Peyer's patch (tissue), 4 donors: ENCODE measurements around the gene WDR43. TPM values are rescaled to one million over a fixed set of nuclear protein-coding genes. Genes with fewer than 3 reads are reported as not detected.

Experiments used
- DNase-seq, 3 donors: peaks; one replicate each; pipeline ENCODE4 v3.0.0-alpha.2; 2017 to 2019
- H3K27ac ChIP-seq, 4 donors: fragments of 200-600 bp; sonication (generic); one replicate each; pipeline ENCODE4 v1.5.1; 2016 to 2019
- H3K27me3 ChIP-seq, 2 donors: fragments of 200-600 bp; sonication (generic); one replicate each; pipeline ENCODE4 v1.5.1; 2019
- H3K36me3 ChIP-seq, 3 donors: fragments of 200-600 bp; sonication (generic); one replicate each; pipeline ENCODE4 v1.5.1; 2016 to 2019
- H3K4me1 ChIP-seq, 4 donors: fragments of 200-600 bp; sonication (generic); one replicate each; pipeline ENCODE4 v1.5.1; 2016 to 2019
- H3K4me3 ChIP-seq, 4 donors: fragments of 200-600 bp; sonication (generic); 1 replicate in 3 of 4; 2 replicates in 1 of 4; pipeline ENCODE4 v1.5.1; 2016 to 2019; ENCODE audit warnings: mild to moderate bottlenecking in 1 of 4
- H3K9me3 ChIP-seq, 4 donors: fragments of 200-600 bp; sonication (generic); one replicate each; pipeline ENCODE4 v1.5.1; 2016 to 2019; ENCODE audit warnings: mild to moderate bottlenecking in 1 of 4
- CTCF ChIP-seq, 6 experiments: fragments of 450-650 bp in 4 of 6; fragments of 200-600 bp in 2 of 6; sonication (generic) in 1 of 6; IDR thresholded peaks; one replicate each; pipeline ENCODE4 v1.5.1; 2017 to 2019; ENCODE audit warnings: antibody characterized with exemption in 6 of 6, mild to moderate bottlenecking in 3 of 6, moderate library complexity in 1 of 6
- POLR2A ChIP-seq, 2 donors: fragments of 450-650 bp; IDR thresholded peaks; one replicate each; pipeline ENCODE4 v1.5.1; 2017; ENCODE audit warnings: antibody characterized with exemption in 2 of 2, mild to moderate bottlenecking in 2 of 2, moderate library complexity in 2 of 2
- total RNA-seq, 4 donors: library from RNA; depleted of rRNA; stranded (reverse); fragments of >200 nt; gene quantifications; one replicate each; pipeline ENCODE4 v1.1.0, GENCODE V29; 2016

Gene WDR43
- total RNA-seq, 4 donors from 2014 or later: 17.4 to 98.2 (median 24.4) TPM

GRCh38 chr2:28989973-28990372 lies 95.5 kb downstream of the WDR43 start:
- DNase-seq: no peak
- peaks cover 0 to 10% (median 0%) of the 10 kb centered on the region in 4 donors for H3K4me1 ChIP-seq
- H3K27me3 ChIP-seq: no peaks in the 10 kb centered on the region
- H3K9me3 ChIP-seq: no peaks in the 10 kb centered on the region
- TF ChIP-seq POLR2A (IDR thresholded peaks at IDR 0.05) (no peak), CTCF (IDR thresholded peaks at IDR 0.05) (no peak)
- no peak overlapping the region for H3K4me3 ChIP-seq
- peak overlapping the region in 2 of 4 donors; percentile 43 to 62 for H3K27ac ChIP-seq
- H3K36me3 ChIP-seq: no peaks in the 10 kb centered on the region

- Histone ChIP-seq H3K4me3 (no peak overlapping the region), H3K36me3 (no peaks in the 10 kb centered on the region), H3K9me3 (no peaks in the 10 kb centered on the region), H3K27me3 (no peaks in the 10 kb centered on the region), H3K27ac (peak overlapping the region in 2 of 4 donors; percentile 43 to 62), H3K4me1 (peaks cover 0 to 10% (median 0%) of the 10 kb centered on the region in 4 donors)
- TF ChIP-seq CTCF (IDR thresholded peaks at IDR 0.05): no peak
- TF ChIP-seq POLR2A (IDR thresholded peaks at IDR 0.05): no peak
- DNase-seq: no peak
Observed at GRCh38 chr2:28990445-28990844, 96.0 kb downstream of the WDR43 start.

GRCh38 chr2:28991021-28991420 lies 96.6 kb downstream of the WDR43 start:
- H3K27me3 ChIP-seq: no peaks in the 10 kb centered on the region
- H3K27ac ChIP-seq: peak overlapping the region in 2 of 4 donors; percentile 62 to 73

GRCh38 chr2:28991460-28991859 lies 97.0 kb downstream of the WDR43 start:
- Histone ChIP-seq H3K27me3 (no peaks in the 10 kb centered on the region), H3K4me1 (peaks cover 0 to 10% (median 0%) of the 10 kb centered on the region in 4 donors), H3K36me3 (no peaks in the 10 kb centered on the region), H3K27ac (peak overlapping the region in 2 of 4 donors; percentile 1 to 73), H3K9me3 (no peaks in the 10 kb centered on the region), H3K4me3 (no peak overlapping the region)
- TF ChIP-seq CTCF (IDR thresholded peaks at IDR 0.05) (no peak), POLR2A (IDR thresholded peaks at IDR 0.05) (no peak)
- no peak for DNase-seq

More at GRCh38 chr2:28991021-28991420, 96.6 kb downstream of the WDR43 start:
- Histone ChIP-seq H3K4me1 (peaks cover 0 to 10% (median 0%) of the 10 kb centered on the region in 4 donors), H3K4me3 (no peak overlapping the region), H3K9me3 (no peaks in the 10 kb centered on the region), H3K36me3 (no peaks in the 10 kb centered on the region)
- peak in 1 of 3 donors; percentile 62 for DNase-seq
- TF ChIP-seq CTCF (IDR thresholded peaks at IDR 0.05): no peak
- TF ChIP-seq POLR2A (IDR thresholded peaks at IDR 0.05): no peak

- Histone ChIP-seq H3K4me1 (peaks cover 0 to 10% (median 0%) of the 10 kb centered on the region in 4 donors), H3K9me3 (no peaks in the 10 kb centered on the region), H3K36me3 (no peaks in the 10 kb centered on the region), H3K27me3 (no peaks in the 10 kb centered on the region), H3K4me3 (no peak overlapping the region), H3K27ac (peak overlapping the region in 1 of 4 donors; percentile 12)
- no peak for TF ChIP-seq CTCF (IDR thresholded peaks at IDR 0.05)
- no peak for TF ChIP-seq POLR2A (IDR thresholded peaks at IDR 0.05)
- peak in 1 of 3 donors; percentile 72 for DNase-seq
Observed at GRCh38 chr2:28993206-28993960, 98.9 kb downstream of the WDR43 start.
